AG20443 (cell line): ENCODE data around the gene DDX55.

Experiments
- DNase-seq: peaks from one replicate; pipeline ENCODE4 v3.0.0; 2012; ENCODE audit warnings: low spot score, mixed read lengths

The DDX55 gene

DNA sequence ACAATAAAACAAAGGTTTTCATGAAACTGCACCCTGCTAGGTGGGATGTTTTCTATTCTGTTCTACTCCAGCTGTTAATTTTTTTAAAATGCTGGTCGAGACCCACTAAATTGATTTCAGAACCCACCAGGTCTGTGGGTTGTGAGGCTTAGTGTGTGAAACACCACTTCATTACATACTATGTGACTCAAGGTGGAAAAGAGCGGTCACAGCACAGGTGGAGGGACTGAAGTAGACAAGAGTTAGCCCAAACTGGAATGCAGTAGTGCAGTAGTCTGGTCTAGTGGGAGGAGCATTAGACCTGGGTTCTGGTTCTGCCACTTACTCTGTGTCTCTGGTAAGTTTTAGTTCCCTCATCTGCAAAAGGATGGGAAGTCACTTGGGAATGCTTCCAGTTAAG, 12.2 kb downstream of the DDX55 start:
- no peak for DNase-seq

- DNase-seq: peak; percentile 74
Observed at GRCh38 chr12:123614531-123614930, 12.6 kb downstream of the DDX55 start.

GRCh38 chr12:123617144-123617543, 15.2 kb downstream of the DDX55 start:
- no peak for DNase-seq

DNA sequence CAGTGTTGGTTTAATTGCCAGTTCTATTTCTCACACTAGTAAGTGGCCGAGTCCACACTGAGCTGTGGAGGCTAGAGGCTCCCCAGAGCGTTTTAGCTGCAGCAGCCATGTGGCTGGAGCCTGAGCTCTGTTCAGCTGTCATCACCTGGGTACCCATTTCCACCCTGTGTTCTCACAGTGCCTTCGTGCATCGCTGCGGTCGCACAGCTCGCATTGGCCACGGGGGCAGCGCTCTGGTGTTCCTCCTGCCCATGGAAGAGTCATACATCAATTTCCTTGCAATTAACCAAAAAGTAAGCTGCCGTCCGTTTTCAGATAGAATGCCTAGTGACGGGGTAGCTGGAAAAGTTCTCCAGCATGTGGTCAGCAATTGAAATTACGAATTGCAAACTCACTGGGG, 15.7 kb downstream of the DDX55 start:
- DNase-seq: no peak

- no peak for DNase-seq
Observed at GRCh38 chr12:123621101-123621500, 19.2 kb downstream of the DDX55 start.

GRCh38 chr12:123621619-123622530, 20.0 kb downstream of the DDX55 start:
- DNase-seq: no peak

- DNase-seq: peak; percentile 99
Observed at GRCh38 chr12:123633379-123634141, 31.7 kb downstream of the DDX55 start, which contains the start of the genes EIF2B1 and GTF2H3. Gene EIF2B1 (minus strand): TSS chr12:123633686. CDS start chr12:123633557, 129 bp downstream. Gene GTF2H3 (plus strand): TSS chr12:123633829. CDS start chr12:123633860, 31 bp downstream.

DNA sequence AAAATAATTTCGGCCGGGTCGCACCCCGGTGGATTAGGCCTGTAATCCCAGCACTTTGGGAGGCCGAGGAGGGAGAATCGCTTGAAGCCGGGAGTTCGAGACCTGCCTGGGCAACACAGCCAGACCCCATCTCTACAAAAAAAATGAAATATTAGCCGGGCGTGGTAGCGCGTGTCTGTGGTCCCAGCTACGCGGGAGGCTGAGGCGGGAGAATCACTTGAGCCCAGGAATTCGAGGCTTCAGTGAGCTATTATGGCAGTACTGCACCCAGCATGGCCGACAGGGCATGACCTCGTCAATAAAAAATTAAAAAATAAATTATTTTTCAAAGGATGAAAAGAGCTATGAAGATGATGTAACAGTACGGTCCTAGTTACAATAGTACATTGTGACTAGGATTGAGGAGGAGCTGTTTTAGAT, 32.3 kb downstream of the DDX55 start:
- no peak for DNase-seq

DNA sequence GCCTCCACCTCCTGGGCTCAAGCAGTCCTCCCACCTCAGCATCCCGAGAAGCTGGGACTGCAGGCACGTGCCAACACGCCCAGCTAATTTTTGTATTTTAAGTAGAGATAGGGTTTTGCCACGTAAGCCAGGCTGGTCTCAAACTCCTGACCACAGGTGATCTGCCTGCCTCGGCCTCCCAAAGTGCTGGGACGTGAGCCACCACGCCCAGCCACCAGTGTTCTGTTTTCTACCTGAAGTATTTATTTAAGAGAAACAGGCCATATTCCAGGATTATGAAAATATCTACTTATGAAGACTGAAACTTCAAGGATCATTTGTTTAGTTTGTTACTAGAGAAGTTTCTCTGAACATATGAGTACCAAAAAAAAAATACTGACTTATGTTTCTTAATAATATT, 42.0 kb downstream of the DDX55 start:
- no peak for DNase-seq

DNA sequence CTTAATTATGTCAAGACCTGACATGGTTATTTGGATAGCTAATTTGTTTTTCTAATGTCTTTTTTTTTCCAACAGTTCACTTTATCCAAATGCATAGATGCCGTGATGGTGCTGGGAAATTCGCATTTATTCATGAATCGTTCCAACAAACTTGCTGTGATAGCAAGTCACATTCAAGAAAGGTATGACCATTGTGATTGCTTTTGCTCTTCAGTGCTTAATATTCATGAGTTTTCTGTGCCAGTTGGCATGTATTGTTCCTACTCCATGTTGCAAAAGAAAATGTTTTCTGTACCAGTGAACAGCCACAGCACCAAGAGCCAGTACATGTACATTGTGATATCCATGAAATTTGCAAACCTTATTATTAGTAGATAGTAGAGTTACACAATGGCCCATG, 43.5 kb downstream of the DDX55 start:
- no peak for DNase-seq

DNA sequence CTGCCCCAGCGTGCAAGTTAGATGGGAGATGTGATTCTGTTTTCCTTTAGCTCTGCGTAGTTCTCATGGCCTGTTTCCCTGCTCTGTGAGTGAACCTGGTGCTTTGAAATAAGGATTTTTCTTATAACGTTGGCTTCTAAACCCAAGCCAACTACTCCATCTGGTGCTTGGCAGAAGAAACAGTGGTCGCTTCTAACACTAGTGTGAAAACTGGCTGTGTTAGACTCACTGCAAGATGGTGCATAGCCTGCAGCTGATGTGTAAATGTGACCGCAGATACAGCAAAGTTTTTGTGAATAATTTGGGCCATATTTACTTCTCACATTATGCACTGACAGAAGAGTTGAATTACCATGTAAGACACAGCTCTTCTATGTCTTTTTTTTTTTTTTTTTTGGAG, 44.0 kb downstream of the DDX55 start:
- no peak for DNase-seq

GRCh38 chr12:123648401-123648800, 46.5 kb downstream of the DDX55 start:
- DNase-seq: no peak

DNA sequence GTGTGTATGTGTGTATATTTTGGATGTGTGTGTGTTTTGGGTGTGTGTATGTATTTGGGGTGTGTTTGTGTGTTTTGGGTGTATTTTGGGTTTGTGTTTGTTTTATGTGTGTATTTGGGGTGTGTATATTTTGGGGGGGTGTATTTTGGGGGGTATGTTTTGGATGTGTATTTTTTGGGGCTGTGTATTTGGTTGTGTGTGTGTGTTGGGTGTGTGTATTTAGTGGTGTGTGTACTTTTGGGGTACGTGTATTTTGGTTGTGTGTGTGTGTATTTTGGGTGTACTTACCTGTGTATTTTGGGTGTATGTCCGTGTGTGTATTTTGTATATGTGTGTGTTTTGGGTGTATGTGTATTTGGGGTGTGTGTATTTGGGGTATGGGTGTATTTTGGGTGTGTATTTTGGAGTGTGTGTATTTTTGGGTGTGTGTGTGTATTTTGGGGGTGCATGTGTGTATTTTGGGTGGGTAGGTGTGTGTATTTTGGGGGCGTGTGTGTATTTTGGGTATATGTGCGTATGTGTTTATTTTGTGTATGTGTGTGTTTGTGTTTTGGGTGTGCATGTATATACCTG, 52.3 kb downstream of the DDX55 start:
- no peak for DNase-seq

DNA sequence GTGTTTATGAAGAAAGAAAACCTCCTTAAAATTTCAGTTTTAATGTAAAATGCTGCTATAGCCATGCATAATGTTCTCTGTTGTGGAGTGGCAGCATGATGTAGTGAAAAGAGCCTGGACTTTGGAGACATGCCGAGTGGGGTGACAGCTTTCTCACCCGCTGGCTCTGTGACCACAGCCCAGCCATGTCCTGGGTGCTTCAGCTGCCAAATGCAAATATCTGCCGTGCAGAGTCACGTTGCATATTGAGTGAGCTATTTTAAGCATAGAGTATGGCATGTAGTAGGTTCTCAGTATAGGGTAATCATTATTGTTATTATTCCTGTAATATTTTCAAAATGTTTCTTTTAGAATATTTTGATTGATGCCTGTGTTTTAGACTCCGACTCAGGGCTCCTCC, 53.5 kb downstream of the DDX55 start:
- no peak for DNase-seq

GRCh38 chr12:123656392-123656791, 54.5 kb downstream of the DDX55 start:
- no peak for DNase-seq

DNA sequence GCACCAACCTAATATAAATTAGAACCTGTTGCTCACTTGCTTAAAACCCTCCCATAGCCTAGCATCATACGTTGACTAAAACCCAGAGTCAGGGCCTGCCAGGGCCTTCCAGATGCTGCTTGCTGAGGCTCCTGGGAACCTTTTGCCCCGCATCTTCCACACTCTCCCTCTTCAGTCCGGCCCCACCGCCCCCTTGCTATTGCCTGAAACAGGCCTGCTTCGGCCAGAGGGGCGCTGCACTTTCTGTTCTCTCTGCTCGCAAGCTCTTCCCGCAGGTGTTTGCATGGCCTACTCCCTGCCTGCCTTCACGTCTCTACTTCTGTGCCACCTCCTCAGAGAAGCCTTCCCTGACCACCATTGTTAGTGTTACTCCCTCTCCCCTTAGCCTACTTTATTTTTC, 55.3 kb downstream of the DDX55 start:
- no peak for DNase-seq

- DNase-seq: peak; percentile 84
Observed at GRCh38 chr12:123659996-123660727, 58.3 kb downstream of the DDX55 start.

DNA sequence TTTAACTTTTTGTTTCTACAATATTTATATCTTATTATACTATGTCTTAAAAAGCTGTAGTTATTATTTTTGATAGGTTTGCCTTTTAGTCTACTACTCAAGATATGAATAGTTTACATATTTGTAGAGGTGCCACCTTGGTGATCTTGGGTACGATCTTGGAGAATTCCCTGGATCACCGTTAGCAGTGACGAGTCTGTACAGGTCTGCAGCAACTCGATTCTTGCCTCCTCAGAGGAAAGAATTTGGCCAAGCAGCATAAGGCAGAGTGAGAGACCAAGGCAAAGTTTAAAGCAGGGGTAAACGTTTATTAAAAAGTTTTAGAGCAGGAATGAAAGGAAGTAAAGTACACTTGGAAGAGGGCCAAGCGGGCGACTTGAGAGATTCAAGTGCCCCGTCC, 65.9 kb downstream of the DDX55 start:
- DNase-seq: no peak
